SK-N-SH treated with all-trans-retinoic acid at 6 μM for 48 hours (cell line): ENCODE measurements around the gene MCIDAS.

Source experiments
- ATAC-seq: fragments of 200-7000 bp; cut with Tn5 transposase; 3 replicates; pipeline ENCODE4 v1.9.1; 2020; ENCODE audit warnings: mild to moderate bottlenecking, moderate library complexity
- ARNTL ChIP-seq: fragments of 450-650 bp; formaldehyde crosslinking; IDR thresholded peaks from 2 replicates; pipeline ENCODE4 v1.5.0; 2020; ENCODE audit warnings: low read depth, mild to moderate bottlenecking, moderate library complexity, borderline replicate concordance
- BACH2 ChIP-seq: fragments of 250-450 bp; sonication (Bioruptor Pico); IDR thresholded peaks from 2 replicates; pipeline ENCODE4 v1.9.0; 2021; ENCODE audit warnings: mild to moderate bottlenecking, borderline replicate concordance
- CSDC2 ChIP-seq: fragments of 250-450 bp; sonication (Bioruptor Pico); IDR thresholded peaks from 2 replicates; pipeline ENCODE4 v1.5.0; 2020; ENCODE audit warnings: mild to moderate bottlenecking, moderate library complexity
- GLIS3 ChIP-seq: fragments of 250-450 bp; sonication (Bioruptor Pico); IDR thresholded peaks from 2 replicates; pipeline ENCODE4 v1.5.0; 2020; ENCODE audit warnings: mild to moderate bottlenecking, moderate library complexity
- ISL1 ChIP-seq: fragments of 250-450 bp; sonication (Bioruptor Pico); IDR thresholded peaks from 2 replicates; pipeline ENCODE4 v2.1.2; 2022; ENCODE audit warnings: mild to moderate bottlenecking, moderate library complexity
- OSR1 ChIP-seq: fragments of 250-450 bp; sonication (Bioruptor Pico); IDR thresholded peaks from 2 replicates; pipeline ENCODE4 v1.8.0; 2022; ENCODE audit warnings: moderate library complexity, mild to moderate bottlenecking, inconsistent platforms
- PPARA ChIP-seq: fragments of 250-450 bp; sonication (Bioruptor Pico); IDR thresholded peaks from 2 replicates; pipeline ENCODE4 v1.5.0; 2020; ENCODE audit warnings: mild to moderate bottlenecking, borderline replicate concordance
- RARB ChIP-seq: fragments of 250-450 bp; sonication (Bioruptor Pico); IDR thresholded peaks from 2 replicates; pipeline ENCODE4 v1.8.0; 2021; ENCODE audit warnings: mild to moderate bottlenecking, moderate library complexity
- SNAI2 ChIP-seq: fragments of 250-450 bp; sonication (Bioruptor Pico); IDR thresholded peaks from 2 replicates; pipeline ENCODE4 v1.5.0; 2020; ENCODE audit warnings: mild to moderate bottlenecking, moderate library complexity
- TCF4 ChIP-seq: fragments of 250-450 bp; sonication (Bioruptor Pico); IDR thresholded peaks from 2 replicates; pipeline ENCODE4 v1.8.0; 2021; ENCODE audit warnings: mild to moderate bottlenecking, moderate library complexity, borderline replicate concordance
- TOX ChIP-seq: fragments of 250-450 bp; sonication (Bioruptor Pico); IDR thresholded peaks from 2 replicates; pipeline ENCODE4 v1.8.0; 2021; ENCODE audit warnings: mild to moderate bottlenecking, moderate library complexity, borderline replicate concordance
- ZC3H10 ChIP-seq: fragments of 250-450 bp; sonication (Bioruptor Pico); IDR thresholded peaks from 2 replicates; pipeline ENCODE4 v1.5.1; 2021; ENCODE audit warnings: mild to moderate bottlenecking, moderate library complexity
- ZFP3 ChIP-seq: fragments of 250-450 bp; sonication (Bioruptor Pico); IDR thresholded peaks from 2 replicates; pipeline ENCODE4 v1.5.0; 2020; ENCODE audit warnings: mild to moderate bottlenecking, moderate library complexity
- ZFP30 ChIP-seq: fragments of 450-650 bp; formaldehyde crosslinking; IDR thresholded peaks from 2 replicates; pipeline ENCODE4 v1.5.0; 2022; ENCODE audit warnings: mild to moderate bottlenecking, moderate library complexity
- ZNF565 ChIP-seq: fragments of 450-650 bp; formaldehyde crosslinking; conservative IDR thresholded peaks from 2 replicates; pipeline ENCODE4 v1.5.0; 2020; ENCODE audit warnings: low read depth, mild to moderate bottlenecking, moderate library complexity
- ZNF8 ChIP-seq: fragments of 450-650 bp; formaldehyde crosslinking; IDR thresholded peaks from 2 replicates; pipeline ENCODE4 v1.5.0; 2020; ENCODE audit warnings: mild to moderate bottlenecking, moderate library complexity
- TF ChIP-seq, protein P1 (sequence below): fragments of 250-450 bp; sonication (Bioruptor Pico); IDR thresholded peaks from 2 replicates; pipeline ENCODE4 v1.8.0; 2021; ENCODE audit warnings: low read depth, mild to moderate bottlenecking, moderate library complexity, borderline replicate concordance
- TF ChIP-seq, protein P2 (sequence below): fragments of 250-450 bp; sonication (Bioruptor Pico); IDR thresholded peaks from 2 replicates; pipeline ENCODE4 v1.5.0; 2020; ENCODE audit warnings: mild to moderate bottlenecking, moderate library complexity
- TF ChIP-seq, protein P3 (sequence below): fragments of 250-450 bp; sonication (Bioruptor Pico); IDR thresholded peaks from 2 replicates; pipeline ENCODE4 v1.5.1; 2021; ENCODE audit warnings: mild to moderate bottlenecking, moderate library complexity
- TF ChIP-seq, protein P4 (sequence below): fragments of 250-450 bp; sonication (Bioruptor Pico); IDR thresholded peaks from 2 replicates; pipeline ENCODE4 v1.5.1; 2020; ENCODE audit warnings: low read depth, mild to moderate bottlenecking, moderate library complexity
- TF ChIP-seq, protein P5 (sequence below): fragments of 250-450 bp; sonication (Bioruptor Pico); IDR thresholded peaks from 2 replicates; pipeline ENCODE4 v1.8.0; 2020; ENCODE audit warnings: mild to moderate bottlenecking, moderate library complexity, borderline replicate concordance

MCIDAS gene

DNA sequence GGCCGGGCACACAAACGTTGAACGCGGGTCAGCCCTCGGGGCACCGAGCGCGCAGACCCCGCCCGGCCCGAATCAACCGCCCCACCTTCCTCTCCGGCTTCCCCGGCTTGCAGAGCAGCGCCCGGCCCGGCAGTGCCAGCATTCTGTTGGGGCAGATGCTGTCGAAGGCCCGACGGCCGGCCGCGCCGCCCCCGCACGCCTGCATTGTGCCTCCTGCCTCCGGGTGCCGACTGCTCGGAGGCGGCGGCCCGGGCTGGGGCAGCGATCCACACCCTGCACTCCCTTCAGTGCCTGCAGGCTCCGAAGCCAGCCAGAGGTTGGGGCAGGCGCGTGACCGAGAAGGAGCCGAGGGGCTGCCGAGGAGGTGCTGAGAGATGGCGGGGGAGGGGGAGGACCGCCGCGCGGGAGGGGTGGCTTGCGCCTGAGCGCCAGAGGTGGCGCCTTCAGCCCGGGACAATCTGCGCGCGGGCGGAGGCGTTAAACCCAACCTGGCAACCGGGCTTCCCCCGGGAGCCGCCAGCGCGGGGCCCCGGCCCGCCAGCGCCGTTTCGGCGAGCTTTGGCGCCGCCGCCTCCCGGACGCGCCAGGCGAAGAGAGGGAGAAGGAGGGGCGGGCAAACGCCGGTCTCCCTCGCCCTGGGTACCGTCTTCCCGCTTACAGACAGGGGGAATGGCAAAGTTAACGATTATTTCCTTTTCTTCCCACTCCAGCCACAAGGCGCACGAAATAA, at the start of gene MCIDAS:
MCIDAS (minus strand) TSS at position 382 of the 730 bp plus-strand sequence; CDS start at position 205, 177 bp downstream.
- no peak for TF ChIP-seq TOX (CRISPR knock-in tag)
- TF ChIP-seq, protein P1, sequence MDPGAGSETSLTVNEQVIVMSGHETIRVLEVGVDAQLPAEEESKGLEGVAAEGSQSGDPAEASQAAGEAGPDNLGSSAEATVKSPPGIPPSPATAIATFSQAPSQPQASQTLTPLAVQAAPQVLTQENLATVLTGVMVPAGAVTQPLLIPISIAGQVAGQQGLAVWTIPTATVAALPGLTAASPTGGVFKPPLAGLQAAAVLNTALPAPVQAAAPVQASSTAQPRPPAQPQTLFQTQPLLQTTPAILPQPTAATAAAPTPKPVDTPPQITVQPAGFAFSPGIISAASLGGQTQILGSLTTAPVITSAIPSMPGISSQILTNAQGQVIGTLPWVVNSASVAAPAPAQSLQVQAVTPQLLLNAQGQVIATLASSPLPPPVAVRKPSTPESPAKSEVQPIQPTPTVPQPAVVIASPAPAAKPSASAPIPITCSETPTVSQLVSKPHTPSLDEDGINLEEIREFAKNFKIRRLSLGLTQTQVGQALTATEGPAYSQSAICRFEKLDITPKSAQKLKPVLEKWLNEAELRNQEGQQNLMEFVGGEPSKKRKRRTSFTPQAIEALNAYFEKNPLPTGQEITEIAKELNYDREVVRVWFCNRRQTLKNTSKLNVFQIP = no peak
- TF ChIP-seq, protein P2, sequence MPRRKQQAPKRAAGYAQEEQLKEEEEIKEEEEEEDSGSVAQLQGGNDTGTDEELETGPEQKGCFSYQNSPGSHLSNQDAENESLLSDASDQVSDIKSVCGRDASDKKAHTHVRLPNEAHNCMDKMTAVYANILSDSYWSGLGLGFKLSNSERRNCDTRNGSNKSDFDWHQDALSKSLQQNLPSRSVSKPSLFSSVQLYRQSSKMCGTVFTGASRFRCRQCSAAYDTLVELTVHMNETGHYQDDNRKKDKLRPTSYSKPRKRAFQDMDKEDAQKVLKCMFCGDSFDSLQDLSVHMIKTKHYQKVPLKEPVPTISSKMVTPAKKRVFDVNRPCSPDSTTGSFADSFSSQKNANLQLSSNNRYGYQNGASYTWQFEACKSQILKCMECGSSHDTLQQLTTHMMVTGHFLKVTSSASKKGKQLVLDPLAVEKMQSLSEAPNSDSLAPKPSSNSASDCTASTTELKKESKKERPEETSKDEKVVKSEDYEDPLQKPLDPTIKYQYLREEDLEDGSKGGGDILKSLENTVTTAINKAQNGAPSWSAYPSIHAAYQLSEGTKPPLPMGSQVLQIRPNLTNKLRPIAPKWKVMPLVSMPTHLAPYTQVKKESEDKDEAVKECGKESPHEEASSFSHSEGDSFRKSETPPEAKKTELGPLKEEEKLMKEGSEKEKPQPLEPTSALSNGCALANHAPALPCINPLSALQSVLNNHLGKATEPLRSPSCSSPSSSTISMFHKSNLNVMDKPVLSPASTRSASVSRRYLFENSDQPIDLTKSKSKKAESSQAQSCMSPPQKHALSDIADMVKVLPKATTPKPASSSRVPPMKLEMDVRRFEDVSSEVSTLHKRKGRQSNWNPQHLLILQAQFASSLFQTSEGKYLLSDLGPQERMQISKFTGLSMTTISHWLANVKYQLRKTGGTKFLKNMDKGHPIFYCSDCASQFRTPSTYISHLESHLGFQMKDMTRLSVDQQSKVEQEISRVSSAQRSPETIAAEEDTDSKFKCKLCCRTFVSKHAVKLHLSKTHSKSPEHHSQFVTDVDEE (CRISPR knock-in tag) = no peak
- TF ChIP-seq BACH2 (CRISPR knock-in tag) = no peak
- peak; percentile 16 for ATAC-seq

DNA sequence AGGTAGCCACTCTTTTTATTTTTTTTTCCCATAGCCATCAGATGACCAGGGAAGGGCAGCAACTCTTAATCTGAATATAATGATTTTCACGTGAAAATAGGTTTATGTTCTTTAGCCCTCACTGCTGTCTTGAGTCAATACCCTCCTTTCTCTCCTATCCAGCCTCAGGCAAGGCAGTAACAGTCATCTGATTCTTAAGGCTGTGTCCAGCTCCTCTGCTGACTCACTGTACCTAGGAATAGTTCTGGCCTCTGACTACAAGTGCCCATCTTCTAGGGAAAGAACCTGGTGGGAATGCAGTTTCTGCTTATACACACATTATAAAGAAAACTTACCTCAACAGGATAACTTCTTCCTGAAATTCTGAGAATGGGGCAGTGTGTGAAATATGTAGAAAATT, 49.7 kb upstream of the MCIDAS start:
- no peak for TF ChIP-seq ZC3H10 (CRISPR knock-in tag)
- TF ChIP-seq, protein P3, sequence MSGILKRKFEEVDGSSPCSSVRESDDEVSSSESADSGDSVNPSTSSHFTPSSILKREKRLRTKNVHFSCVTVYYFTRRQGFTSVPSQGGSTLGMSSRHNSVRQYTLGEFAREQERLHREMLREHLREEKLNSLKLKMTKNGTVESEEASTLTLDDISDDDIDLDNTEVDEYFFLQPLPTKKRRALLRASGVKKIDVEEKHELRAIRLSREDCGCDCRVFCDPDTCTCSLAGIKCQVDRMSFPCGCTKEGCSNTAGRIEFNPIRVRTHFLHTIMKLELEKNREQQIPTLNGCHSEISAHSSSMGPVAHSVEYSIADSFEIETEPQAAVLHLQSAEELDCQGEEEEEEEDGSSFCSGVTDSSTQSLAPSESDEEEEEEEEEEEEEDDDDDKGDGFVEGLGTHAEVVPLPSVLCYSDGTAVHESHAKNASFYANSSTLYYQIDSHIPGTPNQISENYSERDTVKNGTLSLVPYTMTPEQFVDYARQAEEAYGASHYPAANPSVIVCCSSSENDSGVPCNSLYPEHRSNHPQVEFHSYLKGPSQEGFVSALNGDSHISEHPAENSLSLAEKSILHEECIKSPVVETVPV (CRISPR knock-in tag) = no peak
- TF ChIP-seq SNAI2 (CRISPR knock-in tag) = no peak
- no peak for TF ChIP-seq OSR1
- no peak for TF ChIP-seq ZNF8 (CRISPR knock-in tag)
- no peak for ATAC-seq

DNA sequence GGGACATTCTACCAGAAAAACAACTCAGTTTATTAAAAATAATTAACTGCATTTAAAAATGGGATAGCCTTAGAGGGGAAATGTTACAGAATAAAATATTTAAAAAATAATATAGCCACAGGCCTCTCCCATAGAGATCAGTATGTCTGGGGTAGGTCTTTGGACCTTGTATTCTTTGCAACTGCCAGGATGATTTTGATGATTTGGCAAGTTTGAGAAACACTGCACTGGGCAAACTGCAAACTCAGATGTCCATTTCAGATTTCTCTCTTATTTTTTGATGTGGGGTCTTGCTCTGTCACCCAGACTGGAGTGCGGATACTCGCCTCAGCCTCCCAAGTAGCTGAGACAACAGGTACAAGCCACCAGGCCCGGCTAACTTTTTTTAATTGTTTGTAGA, 31.2 kb upstream of the MCIDAS start:
- no peak for ATAC-seq

DNA sequence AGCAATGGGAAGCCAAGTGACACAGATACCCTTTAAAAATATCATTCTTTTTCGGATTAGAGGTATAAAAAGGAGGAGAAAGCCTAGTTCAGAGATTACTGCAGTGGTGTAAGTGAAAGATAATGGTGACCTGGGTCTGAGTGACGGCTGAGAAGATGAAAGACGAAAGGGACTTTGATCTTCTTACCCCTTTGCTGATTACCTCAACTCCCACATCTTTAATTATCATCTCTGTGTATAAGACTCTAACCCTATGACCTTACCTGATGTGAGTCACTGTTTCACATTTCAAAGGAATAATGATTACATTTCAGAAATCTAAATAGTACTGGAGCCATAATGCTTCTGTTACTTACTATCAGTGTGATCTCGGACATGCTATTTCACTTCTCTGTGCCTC, 27.7 kb upstream of the MCIDAS start:
- TF ChIP-seq OSR1 (no peak), TOX (CRISPR knock-in tag) (no peak), ZNF8 (CRISPR knock-in tag) (no peak), PPARA (CRISPR knock-in tag) (no peak), ARNTL (CRISPR knock-in tag) (no peak), ISL1 (CRISPR knock-in tag) (no peak), ZFP30 (CRISPR knock-in tag) (no peak), ZNF565 (CRISPR knock-in tag) (no peak), BACH2 (CRISPR knock-in tag) (no peak), GLIS3 (CRISPR knock-in tag) (no peak), RARB (no peak)
- TF ChIP-seq, protein P2 (CRISPR knock-in tag) = no peak
- TF ChIP-seq, protein P4, sequence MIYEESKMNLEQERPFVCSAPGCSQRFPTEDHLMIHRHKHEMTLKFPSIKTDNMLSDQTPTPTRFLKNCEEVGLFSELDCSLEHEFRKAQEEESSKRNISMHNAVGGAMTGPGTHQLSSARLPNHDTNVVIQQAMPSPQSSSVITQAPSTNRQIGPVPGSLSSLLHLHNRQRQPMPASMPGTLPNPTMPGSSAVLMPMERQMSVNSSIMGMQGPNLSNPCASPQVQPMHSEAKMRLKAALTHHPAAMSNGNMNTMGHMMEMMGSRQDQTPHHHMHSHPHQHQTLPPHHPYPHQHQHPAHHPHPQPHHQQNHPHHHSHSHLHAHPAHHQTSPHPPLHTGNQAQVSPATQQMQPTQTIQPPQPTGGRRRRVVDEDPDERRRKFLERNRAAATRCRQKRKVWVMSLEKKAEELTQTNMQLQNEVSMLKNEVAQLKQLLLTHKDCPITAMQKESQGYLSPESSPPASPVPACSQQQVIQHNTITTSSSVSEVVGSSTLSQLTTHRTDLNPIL = no peak
- ATAC-seq = no peak

More for the DNA sequence above, 31.2 kb upstream of the MCIDAS start:
- TF ChIP-seq PPARA (CRISPR knock-in tag) = no peak
- no peak for TF ChIP-seq ZNF8 (CRISPR knock-in tag)
- TF ChIP-seq TCF4 = no peak
- TF ChIP-seq, protein P3 (CRISPR knock-in tag) = no peak
- TF ChIP-seq BACH2 (CRISPR knock-in tag) = no peak
- TF ChIP-seq, protein P5, sequence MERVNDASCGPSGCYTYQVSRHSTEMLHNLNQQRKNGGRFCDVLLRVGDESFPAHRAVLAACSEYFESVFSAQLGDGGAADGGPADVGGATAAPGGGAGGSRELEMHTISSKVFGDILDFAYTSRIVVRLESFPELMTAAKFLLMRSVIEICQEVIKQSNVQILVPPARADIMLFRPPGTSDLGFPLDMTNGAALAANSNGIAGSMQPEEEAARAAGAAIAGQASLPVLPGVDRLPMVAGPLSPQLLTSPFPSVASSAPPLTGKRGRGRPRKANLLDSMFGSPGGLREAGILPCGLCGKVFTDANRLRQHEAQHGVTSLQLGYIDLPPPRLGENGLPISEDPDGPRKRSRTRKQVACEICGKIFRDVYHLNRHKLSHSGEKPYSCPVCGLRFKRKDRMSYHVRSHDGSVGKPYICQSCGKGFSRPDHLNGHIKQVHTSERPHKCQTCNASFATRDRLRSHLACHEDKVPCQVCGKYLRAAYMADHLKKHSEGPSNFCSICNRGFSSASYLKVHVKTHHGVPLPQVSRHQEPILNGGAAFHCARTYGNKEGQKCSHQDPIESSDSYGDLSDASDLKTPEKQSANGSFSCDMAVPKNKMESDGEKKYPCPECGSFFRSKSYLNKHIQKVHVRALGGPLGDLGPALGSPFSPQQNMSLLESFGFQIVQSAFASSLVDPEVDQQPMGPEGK (CRISPR knock-in tag) = no peak
- no peak for TF ChIP-seq CSDC2 (CRISPR knock-in tag)
- TF ChIP-seq ZFP3 (CRISPR knock-in tag) = no peak
- no peak for TF ChIP-seq RARB
